MM.1S (cell line): Measurements from ENCODE around the gene CWC25.

Experiments used
- CTCF ChIP-seq: fragments of 300-600 bp; sonication (generic); IDR thresholded peaks from 2 replicates; pipeline ENCODE4 v1.5.1; 2016; ENCODE audit warnings: antibody characterized with exemption, low read length, mixed read lengths
- EZH2 ChIP-seq: fragments of 300-600 bp; sonication (generic); optimal IDR thresholded peaks from 2 replicates; pipeline ENCODE3; 2017; ENCODE audit warnings: low read depth, mild to moderate bottlenecking, antibody characterized with exemption, low read length, mixed read lengths
- EZH2phosphoT487 ChIP-seq: fragments of 300-600 bp; sonication (generic); IDR thresholded peaks from 2 replicates; pipeline ENCODE4 v1.6.1; 2018; ENCODE audit warnings: antibody characterized with exemption, low read length

GRCh38 chr17:38768417-38768816 lies 56.7 kb downstream of the CWC25 start:
- TF ChIP-seq EZH2 (no peak), CTCF (no peak), EZH2phosphoT487 (no peak)
